Stimulated activated CD4-positive, alpha-beta T cell treated with anti-CD3 and anti-CD28 coated beads, Interleukin-2, amount 100 ng/mL, for 4 hours (primary cell): ENCODE measurements around the gene GAGE12G.
"Not testable (repeated sequence)": the region's sequence is repeated elsewhere in the genome, so short reads cannot be mapped to it uniquely, and the experiment has no call there.

ENCODE experiments used
- DNase-seq: peaks from one replicate; pipeline ENCODE4 v3.0.0-alpha.2; 2020; ENCODE audit warnings: low read depth

GAGE12G gene

GRCh38 chrX:49570100-49570499 lies at the start of gene GAGE12G:
GAGE12G (plus strand) TSS chrX:49570400; CDS start chrX:49571555, 1,155 bp downstream.
- not testable (repeated sequence) for DNase-seq

GRCh38 chrX:49531877-49532276 lies 38.3 kb upstream of the GAGE12G start, which contains the start of gene GAGE12C:
GAGE12C (plus strand) TSS chrX:49532177; CDS start chrX:49533332, 1,155 bp downstream.
- DNase-seq, result not testable (repeated sequence)

GRCh38 chrX:49541433-49541832 lies 28.8 kb upstream of the GAGE12G start, which contains the start of gene GAGE12D:
GAGE12D (plus strand) TSS chrX:49541733; CDS start chrX:49542888, 1,155 bp downstream.
- not testable (repeated sequence) for DNase-seq

GRCh38 chrX:49550989-49551388 lies 19.2 kb upstream of the GAGE12G start, which contains the start of gene GAGE12E:
GAGE12E (plus strand) TSS chrX:49551289; CDS start chrX:49552444, 1,155 bp downstream.
- DNase-seq, result not testable (repeated sequence)

- not testable (repeated sequence) for DNase-seq
Measured at GRCh38 chrX:49560542-49560941, 9.7 kb upstream of the GAGE12G start, which contains the start of gene GAGE12F. GAGE12F (plus strand) TSS chrX:49560842; CDS start chrX:49561997, 1,155 bp downstream.

- DNase-seq, result not testable (repeated sequence)
Measured at GRCh38 chrX:49568728-49569127, 1.5 kb upstream of the GAGE12G start.

- not testable (repeated sequence) for DNase-seq
Measured at GRCh38 chrX:49569152-49569551, 1.0 kb upstream of the GAGE12G start.

- not testable (repeated sequence) for DNase-seq
Measured at GRCh38 chrX:49579649-49580048, 9.4 kb downstream of the GAGE12G start, which contains the start of gene GAGE12H. GAGE12H (plus strand) TSS chrX:49579949; CDS start chrX:49581104, 1,155 bp downstream.

- not testable (repeated sequence) for DNase-seq
Measured at GRCh38 chrX:49589196-49589595, 19.0 kb downstream of the GAGE12G start, which contains the start of gene GAGE2A. GAGE2A (plus strand) TSS chrX:49589496; CDS start chrX:49590651, 1,155 bp downstream.

GRCh38 chrX:49589769-49590478 lies 19.7 kb downstream of the GAGE12G start:
- not testable (repeated sequence) for DNase-seq

GRCh38 chrX:49590488-49590887 lies 20.3 kb downstream of the GAGE12G start:
- not testable (repeated sequence) for DNase-seq

GRCh38 chrX:49598720-49599119 lies 28.5 kb downstream of the GAGE12G start, which contains the start of gene GAGE1:
GAGE1 (plus strand) TSS chrX:49599020; CDS start chrX:49600175, 1,155 bp downstream.
- DNase-seq, result not testable (repeated sequence)

- DNase-seq, result no peak
Measured at GRCh38 chrX:49610718-49611310, 40.6 kb downstream of the GAGE12G start.

- no peak for DNase-seq
Measured at GRCh38 chrX:49618574-49618973, 48.4 kb downstream of the GAGE12G start.
